Stimulated activated CD4-positive, alpha-beta T cell treated with anti-CD3 and anti-CD28 coated beads, Interleukin-12 subunit alpha, Interleukin-12 subunit beta, amount 100 ng/mL, for 48 hours (primary cell): ENCODE measurements around the gene HIVEP2.

ENCODE experiments used
- DNase-seq, 3 donors: peaks; one replicate each; pipeline ENCODE4 v3.0.0-alpha.2; 2020; ENCODE audit warnings: low read depth in 2 of 3, low spot score in 1 of 3

The HIVEP2 gene

GRCh38 chr6:142925575-142926110, 19.3 kb downstream of the HIVEP2 start:
- no peak for DNase-seq

DNA sequence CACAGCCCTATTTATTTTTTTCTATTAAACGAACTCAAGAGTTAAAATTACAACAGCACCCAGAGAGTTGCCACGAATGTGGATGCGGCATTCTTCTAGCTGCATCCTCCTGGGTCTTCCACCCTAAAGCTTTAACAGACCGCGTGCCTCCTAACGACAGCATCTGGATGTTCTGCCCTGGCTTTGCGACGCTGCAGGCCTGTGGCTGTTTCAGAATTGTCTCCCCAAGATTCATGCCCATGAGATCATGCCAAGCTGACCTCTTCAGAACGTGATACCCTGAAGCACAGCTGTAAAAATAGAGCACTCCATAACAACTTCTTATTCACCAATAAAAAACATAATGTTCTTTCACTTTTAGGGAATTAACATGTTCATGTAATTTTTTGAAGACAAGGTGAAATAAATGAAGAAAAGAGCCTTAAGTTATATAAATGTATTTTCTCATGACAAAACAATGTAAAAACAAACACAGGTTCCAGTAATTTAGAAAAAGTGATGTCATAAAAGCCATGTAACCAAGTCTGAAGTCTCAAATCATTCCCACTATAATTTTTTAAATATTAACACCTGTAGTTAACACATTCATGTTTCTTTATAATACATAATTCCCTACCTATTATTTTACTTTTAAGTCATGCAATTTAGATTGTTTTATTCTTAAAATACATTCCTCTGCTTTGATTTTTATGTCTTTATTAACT, 26.5 kb downstream of the HIVEP2 start:
- DNase-seq = no peak

GRCh38 chr6:142916881-142917280, 28.1 kb downstream of the HIVEP2 start:
- DNase-seq = no peak

- DNase-seq = no peak
Observed at GRCh38 chr6:142914937-142915697, 29.9 kb downstream of the HIVEP2 start.

- DNase-seq = no peak
Observed at GRCh38 chr6:142914369-142914768, 30.6 kb downstream of the HIVEP2 start.

DNA sequence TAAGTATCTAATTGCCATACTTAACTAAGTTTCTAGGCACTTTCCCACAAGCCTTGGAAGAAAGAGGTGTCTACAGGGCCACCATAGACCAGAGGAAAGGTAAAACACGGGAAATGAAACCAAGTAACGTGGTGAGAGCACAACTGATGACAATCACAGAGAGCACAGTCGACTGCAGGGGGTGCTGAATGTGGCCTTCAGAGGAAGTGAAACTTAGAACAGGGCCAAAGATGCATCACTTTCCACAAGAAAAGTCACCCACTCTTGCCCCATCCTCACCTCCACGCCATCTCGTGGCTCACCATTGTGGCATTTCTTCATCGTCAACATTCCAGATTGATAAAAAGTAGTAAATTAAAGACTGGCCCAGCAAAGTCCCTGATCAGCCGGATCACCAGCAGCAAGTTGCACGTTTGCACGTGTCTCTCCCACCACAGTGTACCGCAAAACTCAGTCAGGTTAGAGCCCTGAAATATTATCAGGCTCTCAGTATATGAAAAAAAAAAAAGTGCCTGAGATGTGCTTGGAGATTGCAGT, 31.4 kb downstream of the HIVEP2 start:
- DNase-seq = peak; percentile 59 to 66 (median 59)

- no peak for DNase-seq
Observed at GRCh38 chr6:142913036-142913510, 31.9 kb downstream of the HIVEP2 start.

DNA sequence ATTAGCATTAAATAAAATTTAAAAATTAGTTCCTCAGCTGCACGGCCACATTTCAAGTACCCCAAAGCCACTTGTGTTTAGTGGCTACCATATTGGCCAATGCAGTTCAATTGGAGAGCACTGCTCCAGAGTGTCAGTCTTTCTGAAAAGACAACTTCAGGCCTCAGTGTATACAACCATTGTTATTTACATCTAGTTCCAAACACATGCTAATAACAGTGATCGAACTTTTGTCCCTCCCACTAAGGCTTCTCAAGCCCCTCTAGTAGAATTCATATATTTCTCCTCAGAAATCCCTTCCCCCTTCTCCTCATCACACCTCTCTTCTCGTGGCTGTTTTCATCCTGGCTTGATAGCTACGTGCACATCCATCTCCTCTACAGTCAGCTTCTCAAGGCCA, 32.9 kb downstream of the HIVEP2 start:
- DNase-seq = no peak

GRCh38 chr6:142911430-142911829, 33.5 kb downstream of the HIVEP2 start:
- DNase-seq = no peak

DNA sequence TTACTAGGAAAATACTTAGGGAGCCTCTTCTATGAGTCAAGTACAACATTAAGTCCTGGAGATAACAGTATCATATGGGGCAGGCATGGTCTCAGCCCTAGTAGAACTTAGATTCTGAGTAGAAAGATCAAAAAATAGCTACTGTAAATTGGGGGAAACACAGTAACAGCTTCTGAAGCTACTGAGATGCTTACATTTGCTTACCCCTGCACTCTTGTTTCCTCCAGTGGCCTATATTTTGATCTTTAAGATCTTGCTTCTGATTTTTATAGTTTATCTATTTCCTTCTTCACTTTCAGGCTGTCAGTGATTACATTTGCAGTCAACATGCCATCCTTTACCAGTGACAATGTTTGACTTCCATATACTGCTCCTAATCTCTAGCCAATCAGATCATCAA, 35.3 kb downstream of the HIVEP2 start:
- DNase-seq = no peak

DNA sequence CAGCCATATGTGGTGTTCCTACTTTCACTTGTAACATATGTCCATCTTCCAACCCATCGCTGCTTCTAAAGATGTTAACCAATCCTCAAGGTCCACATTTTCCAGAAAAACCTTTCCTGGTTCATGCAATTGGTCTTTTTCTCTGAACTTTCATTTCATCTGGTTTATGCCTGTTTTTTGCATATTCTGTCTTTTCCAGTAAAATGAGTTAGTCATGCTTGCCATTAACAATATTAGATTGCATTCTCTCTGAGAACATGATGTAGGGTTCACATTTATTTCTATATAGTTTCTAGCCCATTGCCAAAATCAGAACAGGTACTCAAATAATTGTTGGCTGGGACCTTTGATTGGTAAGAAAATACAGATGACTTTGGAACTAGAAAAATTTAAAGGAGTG, 36.7 kb downstream of the HIVEP2 start:
- no peak for DNase-seq

DNA sequence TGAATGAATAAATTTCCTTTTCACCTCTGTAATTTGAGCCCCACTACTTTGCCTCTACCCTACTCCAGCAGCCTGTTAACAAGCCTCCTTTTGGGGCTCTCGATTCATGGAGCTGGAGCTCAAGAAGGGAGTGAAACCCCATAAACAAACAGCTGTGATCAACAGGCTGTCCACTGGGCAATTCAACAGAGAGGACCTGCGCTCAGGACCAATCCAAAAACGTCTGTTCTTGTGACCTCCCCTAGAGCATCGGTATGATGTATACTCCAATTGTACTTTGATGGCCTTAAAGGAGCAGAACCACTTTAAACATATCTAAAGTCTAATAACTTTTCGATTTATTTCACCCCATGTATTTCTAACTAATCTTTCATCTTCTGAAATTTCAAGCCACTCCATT, 37.4 kb downstream of the HIVEP2 start:
- no peak for DNase-seq

GRCh38 chr6:142906945-142907470, 38.0 kb downstream of the HIVEP2 start:
- no peak for DNase-seq

- no peak for DNase-seq
Observed at GRCh38 chr6:142903812-142904211, 41.2 kb downstream of the HIVEP2 start.

- DNase-seq = peak; percentile 50
Observed at GRCh38 chr6:142902636-142903053, 42.3 kb downstream of the HIVEP2 start.

DNA sequence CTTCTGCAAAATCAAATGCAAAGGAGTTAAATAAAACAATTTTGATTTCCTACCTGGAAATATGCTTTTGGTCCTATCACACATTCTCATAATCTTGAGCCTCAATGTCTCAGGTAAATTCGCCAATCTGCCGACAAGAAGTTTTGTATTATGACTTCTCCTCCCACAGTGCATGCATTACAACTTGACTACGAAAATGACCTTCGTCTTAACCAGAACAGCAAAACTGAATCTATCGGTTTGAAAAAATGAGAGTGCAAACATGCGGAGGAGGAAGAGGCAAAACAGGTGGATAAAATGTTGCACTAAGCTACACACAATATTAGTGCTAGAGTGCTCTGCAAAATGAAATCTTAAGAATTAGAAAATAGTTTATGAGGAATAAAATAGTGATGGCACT, 43.4 kb downstream of the HIVEP2 start:
- DNase-seq = no peak

GRCh38 chr6:142900227-142900971, 44.6 kb downstream of the HIVEP2 start:
- DNase-seq = no peak

GRCh38 chr6:142898927-142899895, 45.8 kb downstream of the HIVEP2 start:
- no peak for DNase-seq

DNA sequence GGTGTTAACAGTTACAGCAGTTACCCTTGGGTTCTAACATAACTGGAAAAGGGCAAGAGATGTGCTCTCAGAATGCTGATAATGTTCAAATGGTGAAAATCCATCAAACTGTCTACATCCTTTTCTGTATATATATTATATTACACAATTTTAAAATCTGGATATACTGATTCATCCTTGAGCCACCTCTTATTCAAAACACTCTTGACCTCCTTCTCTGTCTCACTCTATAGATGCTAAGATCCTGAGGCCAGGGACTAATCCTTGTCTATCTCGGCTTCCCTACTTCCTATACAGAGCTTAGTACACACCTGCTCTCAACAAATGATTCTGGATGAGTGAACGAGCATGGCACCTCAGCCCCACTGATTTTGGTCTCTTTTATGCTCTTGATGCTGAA, 47.3 kb downstream of the HIVEP2 start:
- no peak for DNase-seq

DNA sequence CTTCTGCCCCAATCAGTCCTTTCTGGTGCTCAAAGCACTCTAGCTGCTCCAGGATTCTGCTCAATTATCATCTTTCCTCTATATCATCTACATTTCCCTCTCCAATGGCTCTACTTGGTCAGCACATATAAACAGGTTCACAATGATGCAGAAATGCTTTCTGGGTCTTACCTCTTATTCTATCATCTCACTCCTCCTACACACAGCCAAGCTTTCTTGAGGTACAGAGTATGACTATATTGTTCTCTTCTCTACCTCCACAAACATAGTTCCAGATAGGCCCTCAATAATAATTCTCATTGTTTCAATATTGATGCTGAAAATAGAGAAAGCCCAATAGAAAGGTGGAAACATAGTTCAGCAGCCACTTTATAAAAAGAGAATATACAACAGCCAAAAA, 48.2 kb downstream of the HIVEP2 start:
- DNase-seq = no peak
